ENCODE results near the gene KCNC2. TPM values are rescaled to one million over a fixed set of nuclear protein-coding genes. Genes with fewer than 3 reads are reported as not detected.

KCNC2 gene
- total RNA-seq, 1 experiment from 2014 or later, result not detected

DNA sequence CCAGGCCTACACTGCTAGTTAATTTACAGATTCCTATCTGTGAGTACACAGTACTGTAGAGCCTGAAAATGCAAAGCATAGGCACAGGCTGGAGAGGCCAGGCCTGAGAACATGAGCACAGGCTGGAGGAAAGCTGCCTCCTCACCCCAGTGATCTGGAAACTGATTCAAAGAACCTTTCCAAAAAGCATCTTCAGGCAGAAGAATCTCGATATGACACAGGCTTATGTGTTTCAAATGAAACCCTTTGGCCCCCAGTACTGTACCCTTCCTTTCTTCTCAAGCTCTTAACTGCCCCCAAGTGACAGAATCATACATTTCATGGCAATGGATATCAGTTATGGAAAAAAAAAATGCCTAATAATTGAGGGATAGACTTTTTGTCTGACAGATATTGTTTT is 122.0 kb downstream of the KCNC2 start:
- Histone ChIP-seq H3K27ac (no peak overlapping the region), H3K4me1 (replicated peaks; ENCODE audit: insufficient read depth) (no peaks in the 10 kb centered on the region), H3K27me3 (ENCODE audit: insufficient read depth, low read depth) (no peaks in the 10 kb centered on the region), H3K9me2 (ENCODE audit: insufficient read depth) (no peaks in the 10 kb centered on the region), H3K36me3 (ENCODE audit: low read depth) (no peaks in the 10 kb centered on the region), H3K4me2 (no peak overlapping the region), H3F3A (ENCODE audit: insufficient read depth, low read depth) (no peaks in the 10 kb centered on the region), H4K20me1 (ENCODE audit: insufficient read depth) (no peaks in the 10 kb centered on the region), H2AFZ (0 out of 2 replicates have a peak overlapping the region, but pooled peaks have one; percentile 23), H3K9me3 (ENCODE audit: insufficient read depth, low read depth) (no peaks in the 10 kb centered on the region), H3K4me3 (no peak overlapping the region), H3K79me2 (ENCODE audit: low read depth) (no peaks in the 10 kb centered on the region)
- no TSS peak for BruUV-seq (replicated peaks)
- no peak for DNase-seq
- TF ChIP-seq EZH2 (IDR thresholded peaks at IDR 0.05; ENCODE audit: low read depth), result no peak
- TF ChIP-seq, protein P1, sequence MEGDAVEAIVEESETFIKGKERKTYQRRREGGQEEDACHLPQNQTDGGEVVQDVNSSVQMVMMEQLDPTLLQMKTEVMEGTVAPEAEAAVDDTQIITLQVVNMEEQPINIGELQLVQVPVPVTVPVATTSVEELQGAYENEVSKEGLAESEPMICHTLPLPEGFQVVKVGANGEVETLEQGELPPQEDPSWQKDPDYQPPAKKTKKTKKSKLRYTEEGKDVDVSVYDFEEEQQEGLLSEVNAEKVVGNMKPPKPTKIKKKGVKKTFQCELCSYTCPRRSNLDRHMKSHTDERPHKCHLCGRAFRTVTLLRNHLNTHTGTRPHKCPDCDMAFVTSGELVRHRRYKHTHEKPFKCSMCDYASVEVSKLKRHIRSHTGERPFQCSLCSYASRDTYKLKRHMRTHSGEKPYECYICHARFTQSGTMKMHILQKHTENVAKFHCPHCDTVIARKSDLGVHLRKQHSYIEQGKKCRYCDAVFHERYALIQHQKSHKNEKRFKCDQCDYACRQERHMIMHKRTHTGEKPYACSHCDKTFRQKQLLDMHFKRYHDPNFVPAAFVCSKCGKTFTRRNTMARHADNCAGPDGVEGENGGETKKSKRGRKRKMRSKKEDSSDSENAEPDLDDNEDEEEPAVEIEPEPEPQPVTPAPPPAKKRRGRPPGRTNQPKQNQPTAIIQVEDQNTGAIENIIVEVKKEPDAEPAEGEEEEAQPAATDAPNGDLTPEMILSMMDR (conservative IDR thresholded peaks at IDR 0.05), result no peak; the same call in 1 of the 2 replicates
- intact Hi-C loops (cut with micrococcal nuclease; ENCODE audit: unreplicated experiment), result no loop called here
- POLR2A ChIA-PET (ENCODE audit: unreplicated experiment), result no interaction called here
- CTCF ChIA-PET, result no interaction called here

DNA sequence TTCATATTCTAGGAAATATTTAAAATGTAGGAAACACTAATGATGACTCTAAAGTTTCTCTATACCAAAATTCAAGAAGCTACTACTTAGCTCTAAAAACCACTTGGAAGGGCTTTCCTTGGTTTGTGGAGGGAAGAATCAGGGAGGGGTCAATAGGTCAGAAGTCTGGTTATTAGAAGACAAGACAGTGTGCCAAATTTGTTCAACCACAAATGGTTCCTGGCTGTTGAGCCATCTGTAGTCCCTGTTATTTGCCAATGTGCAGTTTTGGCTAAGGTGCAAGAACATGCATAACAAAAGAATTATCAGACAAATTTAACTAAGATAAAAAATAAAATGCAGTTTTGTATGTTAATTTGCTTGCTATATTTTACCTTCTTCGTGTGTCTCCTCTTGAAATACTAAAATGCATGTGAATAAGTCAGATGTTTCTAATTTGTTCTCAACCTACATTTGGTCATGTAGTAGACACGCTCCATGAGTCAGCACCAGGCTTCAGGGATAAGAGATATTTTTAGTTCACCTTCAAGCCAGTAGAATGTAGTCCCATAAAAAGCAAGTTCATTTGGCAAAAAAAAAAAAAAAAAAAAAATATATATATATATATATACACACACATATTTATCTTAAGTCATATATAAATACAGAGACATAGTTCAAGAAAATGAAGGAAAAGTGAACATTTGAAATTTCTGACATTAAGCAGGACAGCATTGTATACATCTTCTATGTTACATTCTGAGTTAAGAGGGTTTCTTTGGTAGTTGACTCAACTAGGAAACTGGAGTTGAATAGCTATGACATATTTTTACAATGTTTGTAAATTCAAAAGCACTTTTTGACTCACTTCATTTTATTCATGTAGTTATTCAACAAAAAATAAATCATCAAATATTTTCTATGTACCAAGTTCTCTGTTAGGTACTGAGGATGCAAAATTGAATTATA is 123.3 kb downstream of the KCNC2 start:
- Histone ChIP-seq H3K4me2 (no peak overlapping the region), H2AFZ (no peak overlapping the region), H4K20me1 (ENCODE audit: insufficient read depth) (no peaks in the 10 kb centered on the region), H3F3A (ENCODE audit: insufficient read depth, low read depth) (no peaks in the 10 kb centered on the region), H3K27ac (no peak overlapping the region), H3K27me3 (ENCODE audit: insufficient read depth, low read depth) (no peaks in the 10 kb centered on the region), H3K9me3 (ENCODE audit: insufficient read depth, low read depth) (no peaks in the 10 kb centered on the region), H3K4me3 (no peak overlapping the region), H3K9me2 (ENCODE audit: insufficient read depth) (no peaks in the 10 kb centered on the region), H3K4me1 (replicated peaks; ENCODE audit: insufficient read depth) (no peaks in the 10 kb centered on the region), H3K79me2 (ENCODE audit: low read depth) (no peaks in the 10 kb centered on the region), H3K36me3 (ENCODE audit: low read depth) (no peaks in the 10 kb centered on the region)
- no peak for DNase-seq
- ChIA-PET POLR2A (ENCODE audit: unreplicated experiment) (no interaction called here), CTCF (interaction anchor here (0.6 kb wide), 1 partner anchor 520 kb away, joined by 3 read pairs; no protein-coding TSS in a partner anchor)
- intact Hi-C loops (cut with micrococcal nuclease; ENCODE audit: unreplicated experiment), result no loop called here
- TF ChIP-seq, protein P1 (conservative IDR thresholded peaks at IDR 0.05), result no peak
- TF ChIP-seq EZH2 (IDR thresholded peaks at IDR 0.05; ENCODE audit: low read depth), result no peak
- BruUV-seq (replicated peaks), result no TSS peak

DNA sequence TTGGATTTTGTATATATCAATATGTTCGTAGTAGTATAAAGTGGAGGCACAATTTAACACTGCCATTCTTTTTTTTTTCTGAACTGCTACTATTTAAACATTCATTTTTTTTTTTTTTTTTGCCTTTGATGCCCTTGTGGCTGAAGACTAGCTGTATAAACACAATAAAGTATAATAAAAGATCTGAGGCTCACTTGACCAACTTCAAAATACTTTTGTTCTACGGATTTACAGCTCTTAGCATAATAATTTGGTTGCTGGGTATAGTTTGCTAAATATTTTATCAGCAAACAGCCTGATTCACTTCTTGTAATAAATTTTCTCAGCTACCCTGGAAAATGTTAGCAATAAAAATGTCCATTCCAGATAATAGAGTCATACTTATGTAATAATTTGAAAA is 128.3 kb downstream of the KCNC2 start:
- BruUV-seq (replicated peaks), result no TSS peak
- CTCF ChIA-PET, result no interaction called here
- intact Hi-C loops (cut with micrococcal nuclease; ENCODE audit: unreplicated experiment), result no loop called here

More for the DNA sequence above, 128.3 kb downstream of the KCNC2 start:
- no peak for TF ChIP-seq EZH2 (IDR thresholded peaks at IDR 0.05; ENCODE audit: low read depth)
- TF ChIP-seq, protein P1 (conservative IDR thresholded peaks at IDR 0.05), result no peak
- Histone ChIP-seq H3F3A (ENCODE audit: insufficient read depth, low read depth) (no peaks in the 10 kb centered on the region), H3K9me2 (ENCODE audit: insufficient read depth) (no peaks in the 10 kb centered on the region), H3K27me3 (ENCODE audit: insufficient read depth, low read depth) (no peaks in the 10 kb centered on the region), H2AFZ (no peak overlapping the region), H3K79me2 (ENCODE audit: low read depth) (no peaks in the 10 kb centered on the region), H3K36me3 (ENCODE audit: low read depth) (no peaks in the 10 kb centered on the region), H3K27ac (no peak overlapping the region), H4K20me1 (ENCODE audit: insufficient read depth) (no peaks in the 10 kb centered on the region), H3K4me2 (no peak overlapping the region), H3K4me3 (no peak overlapping the region), H3K9me3 (ENCODE audit: insufficient read depth, low read depth) (no peaks in the 10 kb centered on the region), H3K4me1 (replicated peaks; ENCODE audit: insufficient read depth) (no peaks in the 10 kb centered on the region)
- no peak for DNase-seq
- POLR2A ChIA-PET (ENCODE audit: unreplicated experiment), result no interaction called here
